GM19099 (cell line): ENCODE data around the gene TMEM72.

Experiments used
- POLR2A ChIP-seq: IDR thresholded peaks from 3 replicates; pipeline ENCODE4 v1.6.1; 2011; ENCODE audit warnings: low read depth; ENCODE audit not compliant: insufficient read length; ENCODE audit errors: extremely low read depth

The TMEM72 gene

GRCh38 chr10:44969854-44970253 is 58.7 kb downstream of the TMEM72 start:
- TF ChIP-seq POLR2A = no peak

- TF ChIP-seq POLR2A = no peak
These were observed 59.8 kb downstream of the TMEM72 start for GRCh38 chr10:44970812-44971395.

- TF ChIP-seq POLR2A = no peak
These were observed 60.3 kb downstream of the TMEM72 start for GRCh38 chr10:44971434-44971833.

GRCh38 chr10:44971935-44972757 is 61.0 kb downstream of the TMEM72 start:
- peak; percentile 1 for TF ChIP-seq POLR2A

- TF ChIP-seq POLR2A = no peak
These were observed 61.8 kb downstream of the TMEM72 start for GRCh38 chr10:44972874-44973306.

- peak; percentile 4 for TF ChIP-seq POLR2A
These were observed 62.4 kb downstream of the TMEM72 start for GRCh38 chr10:44973323-44974081.

- TF ChIP-seq POLR2A = no peak
These were observed 63.0 kb downstream of the TMEM72 start for GRCh38 chr10:44974082-44974627.

- peak; percentile 60 for TF ChIP-seq POLR2A
These were observed 63.7 kb downstream of the TMEM72 start for GRCh38 chr10:44974628-44975430.

- no peak for TF ChIP-seq POLR2A
These were observed 64.5 kb downstream of the TMEM72 start for GRCh38 chr10:44975431-44976331.

- TF ChIP-seq POLR2A = no peak
These were observed 65.4 kb downstream of the TMEM72 start for GRCh38 chr10:44976352-44977198.

GRCh38 chr10:44977287-44978212 is 66.4 kb downstream of the TMEM72 start:
- no peak for TF ChIP-seq POLR2A

GRCh38 chr10:44978213-44978569 is 67.1 kb downstream of the TMEM72 start:
- TF ChIP-seq POLR2A = no peak
